Left ventricle myocardium inferior (tissue), 1 donor: Measurements from ENCODE around the gene ADCY2. TPM values are rescaled to one million over a fixed set of nuclear protein-coding genes. Genes with fewer than 3 reads are reported as not detected.
"Not testable (repeated sequence)": the region's sequence is repeated elsewhere in the genome, so short reads cannot be mapped to it uniquely, and the experiment has no call there.

Source experiments
- DNase-seq: peaks from one replicate; pipeline ENCODE4 v3.0.0-alpha.2; 2020
- H3K27ac ChIP-seq: fragments of 200-600 bp; replicated peaks from 2 replicates; pipeline ENCODE4 v1.8.0; 2021
- H3K27me3 ChIP-seq: fragments of 200-600 bp; 2 replicates; pipeline ENCODE4 v1.8.0; 2021; ENCODE audit warnings: low read depth
- H3K36me3 ChIP-seq: fragments of 200-600 bp; 2 replicates; pipeline ENCODE4 v1.8.0; 2021
- H3K4me1 ChIP-seq: fragments of 200-600 bp; 2 replicates; pipeline ENCODE4 v1.8.0; 2021
- H3K4me3 ChIP-seq: fragments of 200-600 bp; 2 replicates; pipeline ENCODE4 v1.8.0; 2021; ENCODE audit warnings: mild to moderate bottlenecking, moderate library complexity
- H3K9me3 ChIP-seq: fragments of 200-600 bp; replicated peaks from 2 replicates; pipeline ENCODE4 v1.8.0; 2021
- intact Hi-C: fragments of 100-400 bp; cut with micrococcal nuclease; formaldehyde crosslinking; loops from one replicate; pipeline ENCODE4 v1.11.0; 2022
- total RNA-seq: library from RNA; stranded (reverse); fragmentation: NEBNext Ultra II Directional; extraction: Animal tissue kit (Norgen Biotek cat#: 25700); gene quantifications from one replicate; pipeline ENCODE4 v1.2.1, GENCODE V29; 2021
- TF ChIP-seq, protein P1 (sequence below): fragments of 200-600 bp; IDR thresholded peaks from 2 replicates; pipeline ENCODE4 v1.8.0; 2021; ENCODE audit warnings: antibody characterized with exemption, mild to moderate bottlenecking, borderline replicate concordance
- donor health status: DM: no; HTN: yes; CAD: no; lungs with severe emphysema.

ADCY2 gene
- total RNA-seq, 1 donor from 2014 or later = 0.30 TPM

DNA sequence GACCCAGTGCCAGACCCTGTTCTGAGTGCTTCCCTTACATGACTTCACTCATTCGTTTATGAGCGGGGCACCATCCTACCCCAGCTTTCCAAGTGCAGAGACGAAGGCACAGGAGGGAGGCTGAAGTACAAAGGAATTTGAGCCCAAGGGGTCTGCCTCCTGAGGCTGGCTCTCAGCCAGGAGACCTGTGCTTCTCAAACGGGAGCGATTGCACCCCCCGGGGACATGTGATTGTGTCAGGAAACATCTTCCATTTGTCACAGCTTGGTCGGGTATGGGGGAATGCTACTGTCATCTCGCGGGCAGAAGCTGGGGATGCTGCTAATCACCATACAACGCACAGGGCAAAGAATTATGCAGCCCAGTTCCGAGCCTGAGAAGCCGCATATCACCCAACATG lies 23.9 kb downstream of the ADCY2 start:
- Histone ChIP-seq H3K27ac (no peak overlapping the region), H3K4me1 (no peaks in the 10 kb centered on the region), H3K36me3 (no peaks in the 10 kb centered on the region), H3K9me3 (no peaks in the 10 kb centered on the region), H3K27me3 (peaks cover 61% of the 10 kb centered on the region), H3K4me3 (no peak overlapping the region)
- no peak for DNase-seq
- TF ChIP-seq, protein P1, sequence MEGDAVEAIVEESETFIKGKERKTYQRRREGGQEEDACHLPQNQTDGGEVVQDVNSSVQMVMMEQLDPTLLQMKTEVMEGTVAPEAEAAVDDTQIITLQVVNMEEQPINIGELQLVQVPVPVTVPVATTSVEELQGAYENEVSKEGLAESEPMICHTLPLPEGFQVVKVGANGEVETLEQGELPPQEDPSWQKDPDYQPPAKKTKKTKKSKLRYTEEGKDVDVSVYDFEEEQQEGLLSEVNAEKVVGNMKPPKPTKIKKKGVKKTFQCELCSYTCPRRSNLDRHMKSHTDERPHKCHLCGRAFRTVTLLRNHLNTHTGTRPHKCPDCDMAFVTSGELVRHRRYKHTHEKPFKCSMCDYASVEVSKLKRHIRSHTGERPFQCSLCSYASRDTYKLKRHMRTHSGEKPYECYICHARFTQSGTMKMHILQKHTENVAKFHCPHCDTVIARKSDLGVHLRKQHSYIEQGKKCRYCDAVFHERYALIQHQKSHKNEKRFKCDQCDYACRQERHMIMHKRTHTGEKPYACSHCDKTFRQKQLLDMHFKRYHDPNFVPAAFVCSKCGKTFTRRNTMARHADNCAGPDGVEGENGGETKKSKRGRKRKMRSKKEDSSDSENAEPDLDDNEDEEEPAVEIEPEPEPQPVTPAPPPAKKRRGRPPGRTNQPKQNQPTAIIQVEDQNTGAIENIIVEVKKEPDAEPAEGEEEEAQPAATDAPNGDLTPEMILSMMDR = no peak
- intact Hi-C loops = no loop called here

DNA sequence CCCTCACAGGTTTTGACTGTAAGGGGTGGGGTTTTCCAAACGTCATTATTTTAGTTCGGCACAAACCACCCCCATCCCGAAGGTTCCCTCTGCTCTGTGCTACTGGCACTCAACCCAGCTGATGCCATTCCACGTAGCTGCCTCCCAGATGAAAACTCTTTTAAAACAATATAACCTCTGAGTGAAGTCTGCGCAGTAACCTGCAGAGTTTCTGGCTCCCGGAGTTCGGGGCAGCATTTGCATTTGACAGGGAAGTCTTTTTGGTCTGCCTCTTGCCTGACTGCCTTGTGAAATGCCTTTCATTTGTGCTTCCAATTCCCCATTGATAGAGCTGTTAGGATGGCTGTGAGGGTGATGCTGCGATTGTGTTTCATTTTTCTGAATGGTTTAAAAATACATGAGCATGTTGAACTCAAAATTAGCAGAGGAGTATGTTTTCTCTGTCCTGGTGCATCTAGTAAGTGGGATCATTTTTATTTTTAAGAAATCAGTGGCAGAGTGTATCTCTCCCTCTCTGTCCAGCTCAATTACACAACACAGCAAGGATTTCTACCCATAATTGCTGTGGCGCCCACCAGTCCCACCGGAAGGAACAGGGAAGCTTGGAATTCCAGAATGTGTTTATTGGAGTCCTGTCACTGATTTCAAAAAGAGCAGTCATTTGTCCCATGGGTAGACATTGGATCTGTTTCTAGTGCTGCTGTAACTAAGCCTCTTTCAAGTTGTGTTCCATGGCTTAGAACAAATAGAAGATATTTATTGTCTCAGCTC lies 24.8 kb downstream of the ADCY2 start:
- Histone ChIP-seq H3K27ac (no peak overlapping the region), H3K9me3 (no peaks in the 10 kb centered on the region), H3K36me3 (no peaks in the 10 kb centered on the region), H3K27me3 (peaks cover 67% of the 10 kb centered on the region), H3K4me1 (no peaks in the 10 kb centered on the region), H3K4me3 (no peak overlapping the region)
- TF ChIP-seq, protein P1 = no peak
- no peak for DNase-seq
- intact Hi-C loops = no loop called here

DNA sequence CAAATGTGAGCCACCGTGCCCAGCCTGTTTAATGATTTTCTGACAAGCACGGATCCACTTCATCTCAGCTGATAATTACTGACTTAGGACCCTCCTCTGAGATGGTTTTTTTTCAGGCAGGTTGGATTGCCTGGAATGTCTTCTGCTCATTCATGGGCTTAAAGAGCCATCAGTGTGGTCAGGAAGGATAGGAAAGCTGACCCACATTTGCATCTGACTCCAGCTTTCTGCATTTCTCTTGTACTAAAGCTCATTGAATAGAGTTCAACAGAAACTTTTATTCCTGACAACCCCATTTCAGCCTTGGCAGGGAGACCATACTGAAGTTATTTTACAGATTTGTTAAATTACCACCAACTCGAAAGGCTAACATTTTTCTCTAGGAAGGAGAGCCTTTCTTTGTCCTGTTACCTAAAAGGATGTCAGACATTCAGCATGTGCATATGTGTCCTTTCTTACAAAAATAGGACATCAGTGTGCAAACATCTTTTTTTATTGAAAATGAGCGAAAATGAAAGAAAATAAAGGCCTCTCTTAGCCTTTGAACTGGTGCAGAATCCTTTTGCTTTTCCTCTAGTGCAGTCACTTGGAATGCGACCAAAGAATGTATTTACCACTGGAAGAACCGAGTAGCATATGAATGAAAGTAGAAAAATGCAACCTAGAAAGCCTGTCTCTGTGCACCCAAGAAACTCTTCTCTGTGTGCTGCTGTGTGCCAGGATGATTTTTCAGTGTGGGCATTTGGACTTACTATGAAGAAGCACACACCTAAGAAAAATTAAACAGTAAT lies 26.6 kb downstream of the ADCY2 start:
- Histone ChIP-seq H3K36me3 (no peaks in the 10 kb centered on the region), H3K27ac (no peak overlapping the region), H3K4me1 (no peaks in the 10 kb centered on the region), H3K9me3 (no peaks in the 10 kb centered on the region), H3K4me3 (no peak overlapping the region), H3K27me3 (peaks cover 67% of the 10 kb centered on the region)
- TF ChIP-seq, protein P1 = no peak
- DNase-seq = no peak
- intact Hi-C loops = no loop called here

DNA sequence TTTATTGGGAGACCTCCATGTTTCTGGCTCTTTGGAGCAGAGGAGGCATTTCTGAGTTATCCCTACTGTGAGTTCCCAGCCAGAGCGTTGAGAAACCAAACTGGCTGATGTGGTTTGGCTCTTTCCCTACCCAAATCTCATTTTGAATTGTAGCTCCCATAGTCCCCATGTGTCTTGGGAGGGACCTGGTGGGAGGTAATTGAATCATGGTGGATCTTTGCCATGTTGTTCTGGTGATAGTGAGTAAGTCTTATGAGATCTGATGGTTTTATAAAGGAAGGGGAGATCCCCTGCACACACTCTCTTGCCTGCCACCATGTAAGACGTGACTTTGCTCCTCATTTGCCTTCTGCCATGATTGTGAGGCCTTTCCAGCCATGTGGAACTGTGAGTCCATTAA lies 27.3 kb downstream of the ADCY2 start:
- H3K4me3 ChIP-seq, H3K9me3 ChIP-seq, H3K36me3 ChIP-seq, DNase-seq, intact Hi-C loops, H3K4me1 ChIP-seq, H3K27ac ChIP-seq: not testable (repeated sequence)
- peaks cover 68% of the 10 kb centered on the region for H3K27me3 ChIP-seq

DNA sequence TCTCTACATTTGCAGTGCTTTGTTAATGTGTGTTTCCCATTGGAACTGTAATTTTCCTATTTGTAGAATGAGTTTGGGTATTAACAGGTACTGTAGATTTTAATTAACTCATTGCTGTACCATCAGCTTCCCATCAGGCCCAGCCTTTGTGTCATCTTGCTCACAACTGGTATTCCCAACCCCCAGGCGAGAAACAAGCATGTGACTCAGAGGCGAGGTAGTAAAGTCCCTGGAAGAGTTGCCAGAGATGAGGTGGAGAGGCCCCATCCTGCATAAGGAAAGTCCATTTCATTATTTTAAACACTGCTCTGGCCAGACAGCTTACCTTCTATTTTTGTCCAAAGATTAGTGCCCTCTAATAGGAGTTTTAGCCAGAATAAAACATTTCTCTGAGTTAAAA lies 29.9 kb downstream of the ADCY2 start:
- Histone ChIP-seq H3K27ac (no peak overlapping the region), H3K27me3 (peaks cover 45% of the 10 kb centered on the region), H3K36me3 (no peaks in the 10 kb centered on the region), H3K4me1 (no peaks in the 10 kb centered on the region), H3K9me3 (no peaks in the 10 kb centered on the region), H3K4me3 (no peak overlapping the region)
- no peak for DNase-seq
- TF ChIP-seq, protein P1 = no peak
- intact Hi-C loops = no loop called here

DNA sequence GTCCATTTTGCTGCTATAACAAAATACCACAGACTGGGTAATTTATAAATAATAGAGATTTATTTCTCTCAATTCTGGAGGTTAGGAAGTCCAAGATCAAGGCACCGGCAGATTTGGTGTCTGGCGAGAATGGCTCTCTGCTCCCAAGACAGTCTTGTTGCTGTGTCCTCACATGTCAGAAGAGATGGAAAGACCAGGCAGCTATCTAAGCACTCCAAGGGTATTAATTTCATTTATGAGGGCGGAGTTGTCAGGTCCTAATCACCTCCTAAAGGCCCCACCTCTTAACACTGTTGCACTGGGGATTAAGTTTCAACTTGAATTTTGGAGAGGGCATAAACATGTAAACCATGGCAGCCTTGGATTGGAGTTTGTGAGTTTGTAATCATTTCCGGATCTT lies 30.3 kb downstream of the ADCY2 start:
- Histone ChIP-seq H3K4me3 (no peak overlapping the region), H3K27me3 (peaks cover 40% of the 10 kb centered on the region), H3K4me1 (no peaks in the 10 kb centered on the region), H3K36me3 (no peaks in the 10 kb centered on the region), H3K9me3 (no peaks in the 10 kb centered on the region), H3K27ac (no peak overlapping the region)
- no peak for DNase-seq
- intact Hi-C loops = no loop called here
- TF ChIP-seq, protein P1 = no peak
